BLaER1 (cell line): Measurements from ENCODE around the gene TBK1.

Experiments used
- H3K27ac ChIP-seq: shearing (Covaris generic); formaldehyde crosslinking; 2 replicates; pipeline ENCODE4 v1.8.1; 2022
- H3K27me3 ChIP-seq: shearing (Covaris generic); formaldehyde crosslinking; 2 replicates; pipeline ENCODE4 v1.8.1; 2022
- H3K36me3 ChIP-seq: shearing (Covaris generic); formaldehyde crosslinking; 2 replicates; pipeline ENCODE4 v1.8.1; 2022
- H3K4me1 ChIP-seq: shearing (Covaris generic); formaldehyde crosslinking; 2 replicates; pipeline ENCODE4 v1.8.1; 2022
- H3K4me2 ChIP-seq: shearing (Covaris generic); formaldehyde crosslinking; 2 replicates; pipeline ENCODE4 v1.8.1; 2022
- H3K4me3 ChIP-seq: shearing (Covaris generic); formaldehyde crosslinking; 2 replicates; pipeline ENCODE4 v1.8.1; 2022
- H3K9ac ChIP-seq: shearing (Covaris generic); formaldehyde crosslinking; 2 replicates; pipeline ENCODE4 v1.8.1; 2022
- H3K9me3 ChIP-seq: shearing (Covaris generic); formaldehyde crosslinking; 2 replicates; pipeline ENCODE4 v1.8.1; 2022
- H4K20me1 ChIP-seq: shearing (Covaris generic); formaldehyde crosslinking; 2 replicates; pipeline ENCODE4 v1.8.1; 2022
- Cebpa-rat ChIP-seq: shearing (Covaris generic); IDR thresholded peaks from 2 replicates; pipeline ENCODE4 v1.8.1; 2022

TBK1 gene

DNA sequence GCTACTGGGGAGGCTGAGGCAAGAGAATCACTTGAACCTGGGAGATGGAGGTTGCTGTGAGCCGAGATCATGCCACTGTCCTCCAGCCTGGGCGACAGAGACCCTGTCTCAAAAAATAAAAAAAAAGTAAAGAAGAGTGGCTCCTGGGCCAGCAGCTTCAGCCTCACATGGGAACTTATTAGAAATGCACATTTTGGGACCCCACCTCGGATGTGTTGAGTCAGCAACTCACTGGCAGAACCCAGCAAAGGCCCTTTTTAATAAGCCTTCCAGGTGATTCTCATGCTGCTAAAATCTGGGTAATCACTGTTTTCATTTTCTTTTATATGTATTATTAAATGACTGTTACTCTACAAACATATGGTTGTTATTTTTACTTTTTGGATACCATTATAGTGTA is 41.6 kb downstream of the TBK1 start:
- Histone ChIP-seq H3K9ac (no peak overlapping the region), H4K20me1 (no peaks in the 10 kb centered on the region), H3K4me2 (no peak overlapping the region), H3K4me3 (no peak overlapping the region), H3K36me3 (peaks cover 89% of the 10 kb centered on the region), H3K4me1 (no peaks in the 10 kb centered on the region), H3K9me3 (no peaks in the 10 kb centered on the region), H3K27me3 (no peaks in the 10 kb centered on the region), H3K27ac (no peak overlapping the region)
- no peak for TF ChIP-seq Cebpa-rat

DNA sequence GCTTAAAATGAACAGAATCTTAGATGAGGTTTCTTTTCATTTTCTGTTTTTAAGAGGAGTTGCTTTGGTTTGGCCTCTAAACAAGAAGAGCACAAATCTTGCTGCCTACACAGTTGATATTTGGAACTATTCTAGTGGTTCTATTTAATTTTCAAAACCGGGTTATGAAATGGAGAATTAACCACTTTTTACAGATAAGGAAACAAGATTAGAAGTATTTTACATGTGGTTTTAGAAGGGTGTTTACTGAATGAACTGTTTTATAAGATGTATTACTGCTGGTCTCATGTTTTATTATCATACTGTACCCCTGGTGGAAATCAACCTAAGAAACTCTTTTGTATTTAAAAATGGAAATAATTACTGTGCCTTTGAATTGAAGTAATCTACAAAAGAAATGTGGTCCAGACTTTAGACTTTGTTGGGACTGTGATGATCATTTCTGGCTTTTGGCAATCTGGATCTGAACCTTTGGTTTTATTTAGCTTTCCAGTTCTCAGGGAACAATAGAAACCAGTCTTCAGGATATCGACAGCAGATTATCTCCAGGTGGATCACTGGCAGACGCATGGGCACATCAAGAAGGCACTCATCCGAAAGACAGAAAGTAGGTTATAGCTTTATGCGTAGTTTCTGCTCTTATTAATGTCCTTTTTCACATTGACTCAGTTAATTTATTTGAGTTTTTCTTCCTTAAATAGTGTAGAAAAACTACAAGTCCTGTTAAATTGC is 43.2 kb downstream of the TBK1 start:
- Histone ChIP-seq H4K20me1 (no peaks in the 10 kb centered on the region), H3K4me2 (no peak overlapping the region), H3K4me1 (no peaks in the 10 kb centered on the region), H3K36me3 (peaks cover 91% of the 10 kb centered on the region), H3K9me3 (no peaks in the 10 kb centered on the region), H3K27ac (no peak overlapping the region), H3K4me3 (no peak overlapping the region), H3K9ac (no peak overlapping the region), H3K27me3 (no peaks in the 10 kb centered on the region)
- no peak for TF ChIP-seq Cebpa-rat

DNA sequence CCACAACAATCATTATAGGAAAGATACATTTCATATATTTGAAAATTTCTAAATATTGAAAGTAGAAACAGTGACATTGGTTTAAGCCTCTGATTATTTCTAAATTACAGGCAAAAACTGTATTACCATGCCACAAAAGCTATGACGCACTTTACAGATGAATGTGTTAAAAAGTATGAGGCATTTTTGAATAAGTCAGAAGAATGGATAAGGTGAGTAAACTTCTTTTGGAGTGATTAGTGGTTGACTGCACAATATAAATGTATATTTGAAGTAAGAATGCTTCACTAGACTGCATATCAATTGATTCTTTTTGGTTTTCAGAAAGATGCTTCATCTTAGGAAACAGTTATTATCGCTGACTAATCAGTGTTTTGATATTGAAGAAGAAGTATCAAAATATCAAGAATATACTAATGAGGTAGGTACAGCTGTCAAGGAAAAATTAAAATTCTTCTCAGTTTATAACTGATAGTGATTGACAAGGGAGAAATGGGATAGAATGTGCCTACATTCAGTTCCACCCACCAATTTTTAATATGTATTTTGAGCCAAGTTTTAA is 45.0 kb downstream of the TBK1 start:
- H3K4me3 ChIP-seq: no peak overlapping the region
- no peaks in the 10 kb centered on the region for H4K20me1 ChIP-seq
- peaks cover 89% of the 10 kb centered on the region for H3K36me3 ChIP-seq
- no peaks in the 10 kb centered on the region for H3K9me3 ChIP-seq
- TF ChIP-seq Cebpa-rat: no peak
- H3K9ac ChIP-seq: no peak overlapping the region
- no peaks in the 10 kb centered on the region for H3K4me1 ChIP-seq
- H3K27me3 ChIP-seq: no peaks in the 10 kb centered on the region
- H3K4me2 ChIP-seq: no peak overlapping the region
- H3K27ac ChIP-seq: no peak overlapping the region

DNA sequence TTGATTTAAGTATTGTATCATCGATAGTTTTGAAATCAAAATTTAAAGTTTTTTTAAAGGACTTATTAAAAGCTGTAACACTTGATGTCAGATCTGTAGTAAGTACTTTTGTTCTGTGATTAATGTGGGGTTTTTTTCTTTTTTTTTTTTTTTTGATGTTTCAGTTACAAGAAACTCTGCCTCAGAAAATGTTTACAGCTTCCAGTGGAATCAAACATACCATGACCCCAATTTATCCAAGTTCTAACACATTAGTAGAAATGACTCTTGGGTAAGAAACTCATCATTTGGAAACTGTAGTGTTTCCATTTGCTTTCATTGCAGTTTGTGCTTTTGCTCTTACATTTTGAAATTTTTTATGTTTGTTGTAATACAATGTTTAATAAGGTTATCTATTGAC is 45.6 kb downstream of the TBK1 start:
- Histone ChIP-seq H3K4me3 (no peak overlapping the region), H3K27ac (no peak overlapping the region), H3K4me1 (0 out of 2 replicates have a peak, but pooled peaks cover 3% of the 10 kb centered on the region), H3K27me3 (no peaks in the 10 kb centered on the region), H3K36me3 (peaks cover 87% of the 10 kb centered on the region), H3K9me3 (no peaks in the 10 kb centered on the region), H3K9ac (no peak overlapping the region), H3K4me2 (no peak overlapping the region), H4K20me1 (no peaks in the 10 kb centered on the region)
- no peak for TF ChIP-seq Cebpa-rat

DNA sequence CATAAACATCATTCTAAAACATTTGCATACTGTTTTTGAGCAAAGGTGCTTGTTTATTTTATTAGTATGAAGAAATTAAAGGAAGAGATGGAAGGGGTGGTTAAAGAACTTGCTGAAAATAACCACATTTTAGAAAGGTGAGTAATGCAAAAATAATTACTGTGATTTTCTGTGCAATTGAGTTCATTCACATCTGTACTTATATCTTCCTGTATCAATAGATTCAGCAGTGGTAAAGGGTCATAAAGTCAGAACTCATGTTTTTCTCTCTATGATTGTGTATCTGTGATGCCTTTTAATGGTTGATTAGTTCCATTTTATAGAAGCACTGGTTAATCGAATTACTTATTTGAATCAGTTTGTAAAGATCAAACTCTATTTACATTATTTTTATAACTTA is 46.0 kb downstream of the TBK1 start:
- Histone ChIP-seq H3K9me3 (no peaks in the 10 kb centered on the region), H3K27me3 (no peaks in the 10 kb centered on the region), H3K4me1 (0 out of 2 replicates have a peak, but pooled peaks cover 6% of the 10 kb centered on the region), H3K4me2 (no peak overlapping the region), H3K36me3 (peaks cover 84% of the 10 kb centered on the region), H3K27ac (no peak overlapping the region), H3K9ac (no peak overlapping the region), H3K4me3 (no peak overlapping the region), H4K20me1 (no peaks in the 10 kb centered on the region)
- no peak for TF ChIP-seq Cebpa-rat

DNA sequence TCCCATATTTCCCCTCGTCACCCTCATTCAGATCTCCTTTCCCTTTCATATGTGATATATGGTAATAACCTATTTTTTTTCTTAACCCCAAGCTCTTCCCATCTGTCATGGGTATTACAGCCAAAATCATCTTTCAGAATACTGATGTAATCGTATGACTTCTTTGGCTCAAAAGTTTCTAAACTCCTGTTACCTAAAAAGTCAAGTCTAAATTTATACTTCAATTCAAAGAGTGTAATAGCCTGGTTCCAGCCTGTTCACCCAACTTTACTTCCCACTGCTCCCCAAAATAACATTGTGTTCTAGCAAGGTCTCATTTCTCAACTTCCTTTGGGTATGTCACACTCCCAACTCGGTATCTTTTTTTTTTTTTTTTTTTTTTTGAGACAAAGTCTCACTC is 48.5 kb downstream of the TBK1 start:
- Histone ChIP-seq H3K4me2 (no peak overlapping the region), H4K20me1 (no peaks in the 10 kb centered on the region)

DNA sequence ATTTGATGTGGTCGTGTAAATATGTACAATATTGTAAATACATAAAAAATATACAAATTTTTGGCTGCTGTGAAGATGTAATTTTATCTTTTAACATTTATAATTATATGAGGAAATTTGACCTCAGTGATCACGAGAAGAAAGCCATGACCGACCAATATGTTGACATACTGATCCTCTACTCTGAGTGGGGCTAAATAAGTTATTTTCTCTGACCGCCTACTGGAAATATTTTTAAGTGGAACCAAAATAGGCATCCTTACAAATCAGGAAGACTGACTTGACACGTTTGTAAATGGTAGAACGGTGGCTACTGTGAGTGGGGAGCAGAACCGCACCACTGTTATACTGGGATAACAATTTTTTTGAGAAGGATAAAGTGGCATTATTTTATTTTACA is 49.6 kb downstream of the TBK1 start:
- Histone ChIP-seq H3K9ac (no peak overlapping the region), H3K4me1 (0 out of 2 replicates have a peak, but pooled peaks cover 6% of the 10 kb centered on the region), H4K20me1 (no peaks in the 10 kb centered on the region), H3K4me2 (no peak overlapping the region), H3K9me3 (no peaks in the 10 kb centered on the region), H3K4me3 (no peak overlapping the region), H3K27me3 (no peaks in the 10 kb centered on the region), H3K27ac (no peak overlapping the region), H3K36me3 (peaks cover 56% of the 10 kb centered on the region)
- TF ChIP-seq Cebpa-rat: no peak

More for the DNA sequence above, 48.5 kb downstream of the TBK1 start:
- Histone ChIP-seq H3K9ac (no peak overlapping the region), H3K27ac (no peak overlapping the region), H3K9me3 (no peaks in the 10 kb centered on the region), H3K36me3 (peaks cover 60% of the 10 kb centered on the region), H3K4me1 (0 out of 2 replicates have a peak, but pooled peaks cover 6% of the 10 kb centered on the region), H3K27me3 (no peaks in the 10 kb centered on the region), H3K4me3 (no peak overlapping the region)
- no peak for TF ChIP-seq Cebpa-rat

DNA sequence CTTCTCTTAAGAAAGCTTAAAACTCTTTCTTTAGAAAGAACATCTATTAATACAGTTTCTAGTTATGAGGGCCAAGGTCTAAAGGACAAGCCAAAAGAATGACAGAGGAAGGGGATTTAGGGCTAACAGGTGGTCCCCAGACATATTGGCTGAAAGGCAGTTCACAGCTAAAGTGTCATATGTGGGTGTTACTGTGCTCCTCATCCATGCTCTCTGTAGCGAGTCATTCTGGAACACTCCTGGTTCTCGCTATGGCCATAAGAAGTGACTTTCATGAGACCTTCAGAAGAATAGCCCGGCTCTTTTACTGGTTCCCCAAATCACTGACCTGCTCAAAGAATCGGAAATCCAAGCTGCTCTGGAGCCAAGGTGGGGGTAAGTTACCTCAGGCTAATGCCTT is 55.0 kb downstream of the TBK1 start:
- Histone ChIP-seq H3K4me3 (no peak overlapping the region), H3K4me1 (0 out of 2 replicates have a peak, but pooled peaks cover 6% of the 10 kb centered on the region), H3K9ac (no peak overlapping the region), H3K27me3 (no peaks in the 10 kb centered on the region), H4K20me1 (no peaks in the 10 kb centered on the region), H3K4me2 (no peak overlapping the region), H3K36me3 (0 out of 2 replicates have a peak, but pooled peaks cover 5% of the 10 kb centered on the region), H3K27ac (no peak overlapping the region), H3K9me3 (no peaks in the 10 kb centered on the region)
- TF ChIP-seq Cebpa-rat: no peak

DNA sequence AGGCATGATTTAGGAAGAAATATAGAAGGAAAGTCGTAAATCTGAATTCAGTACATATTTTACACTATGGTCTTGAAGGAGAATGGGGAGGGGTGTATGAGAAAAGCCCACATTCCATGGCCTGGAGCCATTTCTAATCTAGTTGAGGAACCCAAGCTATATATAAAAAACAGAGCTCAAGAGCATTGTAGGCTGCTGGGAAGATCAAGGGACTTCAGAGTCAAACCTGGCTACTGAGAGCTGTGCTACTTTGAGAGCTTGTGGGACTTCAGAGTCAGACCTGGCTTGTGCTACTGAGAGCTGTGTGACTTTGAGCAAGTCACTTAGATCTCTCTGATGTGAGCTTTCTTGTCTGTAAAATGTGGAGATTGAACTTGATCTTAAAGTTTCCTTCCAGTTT is 58.7 kb downstream of the TBK1 start:
- H3K27ac ChIP-seq: no peak overlapping the region
- no peaks in the 10 kb centered on the region for H3K9me3 ChIP-seq
- no peaks in the 10 kb centered on the region for H3K27me3 ChIP-seq
- no peaks in the 10 kb centered on the region for H3K36me3 ChIP-seq
- no peaks in the 10 kb centered on the region for H4K20me1 ChIP-seq
- H3K4me1 ChIP-seq: no peaks in the 10 kb centered on the region
- no peak overlapping the region for H3K4me3 ChIP-seq
- no peak overlapping the region for H3K4me2 ChIP-seq
- TF ChIP-seq Cebpa-rat: no peak
- no peak overlapping the region for H3K9ac ChIP-seq

DNA sequence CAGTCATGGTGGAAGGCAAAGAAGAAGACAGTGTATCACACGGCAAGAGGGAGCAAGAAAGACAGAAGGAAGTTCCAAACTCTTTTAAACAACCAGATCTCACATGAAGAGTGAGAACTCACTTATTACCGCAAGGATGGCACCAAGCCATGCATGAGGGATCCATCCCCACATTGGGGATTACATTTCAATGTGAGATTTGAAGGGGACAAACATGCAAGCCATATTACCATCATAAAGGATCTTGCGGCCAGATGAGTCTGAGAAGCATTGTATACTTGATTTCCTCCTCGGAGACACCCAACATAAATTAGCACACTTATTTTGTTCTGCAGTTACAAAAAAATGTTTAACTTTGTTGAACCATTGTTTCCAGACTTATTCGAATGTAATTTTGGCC is 66.5 kb downstream of the TBK1 start:
- Histone ChIP-seq H3K9me3 (no peaks in the 10 kb centered on the region), H3K27ac (no peak overlapping the region), H3K27me3 (no peaks in the 10 kb centered on the region), H3K4me2 (no peak overlapping the region), H4K20me1 (no peaks in the 10 kb centered on the region), H3K36me3 (no peaks in the 10 kb centered on the region), H3K4me1 (peaks cover 26% of the 10 kb centered on the region; the same call in 1 of the 2 replicates), H3K4me3 (no peak overlapping the region), H3K9ac (no peak overlapping the region)
- no peak for TF ChIP-seq Cebpa-rat
